ENCODE results near the gene CILP.
"Not testable (repeated sequence)": the region's sequence is repeated elsewhere in the genome, so short reads cannot be mapped to it uniquely, and the experiment has no call there.

CILP gene

GRCh38 chr15:65210770-65211481 is at the start of gene CILP:
Gene CILP, minus strand, starts transcription at chr15:65211473. Its CDS starts 1,718 bp downstream, at chr15:65209755.
- DNase-seq (no peak), ATAC-seq (no peak)

- ATAC-seq (no peak), DNase-seq (no peak)
These were observed 49.7 kb upstream of the CILP start for GRCh38 chr15:65260968-65261367.

GRCh38 chr15:65259367-65259797 is 48.1 kb upstream of the CILP start:
- DNase-seq: no peak
- no peak for ATAC-seq

- no peak for DNase-seq
- ATAC-seq: no peak
These were observed 47.3 kb upstream of the CILP start for GRCh38 chr15:65258375-65259262.

- ATAC-seq (no peak), DNase-seq (no peak)
These were observed 44.3 kb upstream of the CILP start for GRCh38 chr15:65255486-65256140.

- ATAC-seq: no peak
- no peak for DNase-seq
These were observed 43.5 kb upstream of the CILP start for GRCh38 chr15:65254758-65255157.

GRCh38 chr15:65254356-65254755 is 43.1 kb upstream of the CILP start:
- DNase-seq (no peak), ATAC-seq (no peak)

- ATAC-seq: peak; percentile 99
- DNase-seq: peak; percentile 81
These were observed 38.4 kb upstream of the CILP start for GRCh38 chr15:65249641-65250040.

GRCh38 chr15:65248511-65249255 is 37.4 kb upstream of the CILP start:
- ATAC-seq (no peak), DNase-seq (no peak)

GRCh38 chr15:65246939-65247338 is 35.7 kb upstream of the CILP start:
- no peak for DNase-seq
- ATAC-seq: no peak

- no peak for DNase-seq
- no peak for ATAC-seq
These were observed 34.9 kb upstream of the CILP start for GRCh38 chr15:65246026-65246714.

GRCh38 chr15:65245096-65245856 is 34.0 kb upstream of the CILP start:
- DNase-seq (no peak), ATAC-seq (no peak)

GRCh38 chr15:65244638-65245037 is 33.4 kb upstream of the CILP start:
- no peak for ATAC-seq

GRCh38 chr15:65236443-65236842 is 25.2 kb upstream of the CILP start:
- not testable (repeated sequence) for DNase-seq

More at GRCh38 chr15:65244638-65245037, 33.4 kb upstream of the CILP start:
- no peak for DNase-seq

GRCh38 chr15:65233696-65234095 is 22.4 kb upstream of the CILP start:
- ATAC-seq (no peak), DNase-seq (no peak)

More at GRCh38 chr15:65236443-65236842, 25.2 kb upstream of the CILP start:
- ATAC-seq: not testable (repeated sequence)

- no peak for ATAC-seq
- no peak for DNase-seq
These were observed 21.2 kb upstream of the CILP start for GRCh38 chr15:65232520-65232919.

- no peak for ATAC-seq
These were observed 20.0 kb upstream of the CILP start for GRCh38 chr15:65231306-65231705.

GRCh38 chr15:65226901-65227300 is 15.6 kb upstream of the CILP start:
- not testable (repeated sequence) for DNase-seq, ATAC-seq

More at GRCh38 chr15:65231306-65231705, 20.0 kb upstream of the CILP start:
- no peak for DNase-seq

- no peak for DNase-seq
- no peak for ATAC-seq
These were observed 14.9 kb upstream of the CILP start for GRCh38 chr15:65226221-65226620.

- ATAC-seq (no peak), DNase-seq (no peak)
These were observed 12.7 kb upstream of the CILP start for GRCh38 chr15:65223996-65224395.

Measured in stimulated activated naive CD8-positive, alpha-beta T cell treated with anti-CD3 and anti-CD28 coated beads, Interleukin-15, Interleukin-2, amounts not matched to agents 100 U/mL and 50 U/mL, for 24 hours (primary cell).